VCaP (cell line): Measurements from ENCODE around the gene NGLY1.

ENCODE experiments used
- H3K27ac ChIP-seq: fragments of 450-650 bp; 2 replicates; pipeline ENCODE4 v1.5.1; 2017
- TF ChIP-seq, protein P1 (sequence below): fragments of 450-650 bp; conservative IDR thresholded peaks from 2 replicates; pipeline ENCODE4 v1.5.1; 2017; ENCODE audit warnings: mild to moderate bottlenecking, moderate library complexity

NGLY1 gene

DNA sequence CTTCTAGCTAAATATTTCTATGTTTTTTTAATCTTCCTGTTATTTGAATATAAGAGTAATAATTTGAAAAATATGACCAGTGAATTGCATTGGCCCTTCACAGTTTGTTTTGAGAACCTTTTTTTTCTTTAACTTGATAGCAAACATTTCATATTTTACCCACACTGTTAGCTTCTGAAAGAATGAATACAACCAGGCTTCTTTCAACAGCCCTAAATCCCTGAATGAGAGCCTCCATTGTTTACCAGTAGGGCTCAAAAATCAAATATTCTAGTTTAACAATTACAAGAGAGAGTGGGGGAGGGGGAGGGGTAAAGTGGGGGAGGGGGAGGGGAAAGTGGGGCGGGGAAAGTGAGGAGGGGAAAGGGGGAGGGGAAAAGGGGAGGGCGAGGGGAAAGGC lies 104.1 kb downstream of the NGLY1 start:
- no peak overlapping the region for H3K27ac ChIP-seq
- TF ChIP-seq, protein P1, sequence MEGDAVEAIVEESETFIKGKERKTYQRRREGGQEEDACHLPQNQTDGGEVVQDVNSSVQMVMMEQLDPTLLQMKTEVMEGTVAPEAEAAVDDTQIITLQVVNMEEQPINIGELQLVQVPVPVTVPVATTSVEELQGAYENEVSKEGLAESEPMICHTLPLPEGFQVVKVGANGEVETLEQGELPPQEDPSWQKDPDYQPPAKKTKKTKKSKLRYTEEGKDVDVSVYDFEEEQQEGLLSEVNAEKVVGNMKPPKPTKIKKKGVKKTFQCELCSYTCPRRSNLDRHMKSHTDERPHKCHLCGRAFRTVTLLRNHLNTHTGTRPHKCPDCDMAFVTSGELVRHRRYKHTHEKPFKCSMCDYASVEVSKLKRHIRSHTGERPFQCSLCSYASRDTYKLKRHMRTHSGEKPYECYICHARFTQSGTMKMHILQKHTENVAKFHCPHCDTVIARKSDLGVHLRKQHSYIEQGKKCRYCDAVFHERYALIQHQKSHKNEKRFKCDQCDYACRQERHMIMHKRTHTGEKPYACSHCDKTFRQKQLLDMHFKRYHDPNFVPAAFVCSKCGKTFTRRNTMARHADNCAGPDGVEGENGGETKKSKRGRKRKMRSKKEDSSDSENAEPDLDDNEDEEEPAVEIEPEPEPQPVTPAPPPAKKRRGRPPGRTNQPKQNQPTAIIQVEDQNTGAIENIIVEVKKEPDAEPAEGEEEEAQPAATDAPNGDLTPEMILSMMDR = no peak

DNA sequence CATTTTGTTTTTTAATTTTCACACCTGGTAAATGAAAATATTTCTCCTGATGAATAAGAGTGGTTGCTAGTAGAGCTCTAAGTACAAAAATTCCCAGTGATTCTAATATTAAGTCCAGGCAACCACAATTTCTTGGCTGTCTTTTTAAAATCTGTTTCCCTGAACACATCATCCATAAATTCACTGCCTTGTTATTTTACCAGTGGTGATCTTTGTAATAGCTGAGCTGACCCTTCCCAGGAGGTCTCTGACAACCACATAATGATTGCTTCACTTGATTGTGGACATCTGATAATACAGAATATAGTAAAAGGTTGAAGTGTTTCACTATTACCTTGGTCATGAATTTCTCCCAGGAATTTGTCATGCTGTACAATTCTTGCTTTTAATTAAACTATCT lies 104.7 kb downstream of the NGLY1 start:
- TF ChIP-seq, protein P1 = no peak

DNA sequence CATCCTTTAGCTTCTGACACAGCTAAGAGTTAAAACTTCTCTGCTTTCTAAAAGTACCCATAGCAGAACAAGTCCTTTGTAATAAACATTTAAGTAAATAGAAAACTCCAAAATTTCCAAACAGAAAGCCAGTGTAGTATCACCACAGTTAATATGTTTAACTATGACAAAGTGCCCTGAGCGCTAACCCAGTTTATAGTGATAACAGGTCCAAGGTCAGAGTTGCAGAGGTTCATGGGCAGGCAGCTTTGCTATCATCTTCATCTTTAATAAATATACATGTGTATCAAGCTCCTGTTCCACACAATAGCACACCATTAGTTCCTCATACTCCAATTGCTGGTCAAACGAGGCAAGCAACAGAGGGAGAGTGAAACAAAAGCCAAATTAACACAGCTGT lies 106.1 kb downstream of the NGLY1 start:
- TF ChIP-seq, protein P1 = no peak
- no peak overlapping the region for H3K27ac ChIP-seq

More for the DNA sequence above, 104.7 kb downstream of the NGLY1 start:
- H3K27ac ChIP-seq = no peak overlapping the region

DNA sequence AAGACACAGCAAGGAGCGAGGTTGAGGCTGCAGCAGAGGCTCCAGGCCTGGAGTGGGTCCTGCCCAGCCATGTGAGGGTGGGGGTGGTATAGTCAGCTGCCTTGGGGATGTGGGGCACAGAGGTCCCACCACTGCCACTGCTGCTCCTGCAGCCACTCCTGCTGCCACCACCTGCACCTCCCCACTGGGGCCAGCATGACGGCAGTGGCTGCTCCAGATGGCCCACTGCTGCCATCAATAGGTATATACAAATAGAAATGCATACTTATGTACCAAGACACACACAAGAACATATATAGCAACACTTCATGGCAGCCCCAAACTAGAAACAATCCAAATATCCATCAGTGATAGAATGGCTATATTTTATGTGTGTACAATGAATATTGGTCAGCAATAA lies 108.6 kb downstream of the NGLY1 start:
- TF ChIP-seq, protein P1 = no peak
- no peak overlapping the region for H3K27ac ChIP-seq

DNA sequence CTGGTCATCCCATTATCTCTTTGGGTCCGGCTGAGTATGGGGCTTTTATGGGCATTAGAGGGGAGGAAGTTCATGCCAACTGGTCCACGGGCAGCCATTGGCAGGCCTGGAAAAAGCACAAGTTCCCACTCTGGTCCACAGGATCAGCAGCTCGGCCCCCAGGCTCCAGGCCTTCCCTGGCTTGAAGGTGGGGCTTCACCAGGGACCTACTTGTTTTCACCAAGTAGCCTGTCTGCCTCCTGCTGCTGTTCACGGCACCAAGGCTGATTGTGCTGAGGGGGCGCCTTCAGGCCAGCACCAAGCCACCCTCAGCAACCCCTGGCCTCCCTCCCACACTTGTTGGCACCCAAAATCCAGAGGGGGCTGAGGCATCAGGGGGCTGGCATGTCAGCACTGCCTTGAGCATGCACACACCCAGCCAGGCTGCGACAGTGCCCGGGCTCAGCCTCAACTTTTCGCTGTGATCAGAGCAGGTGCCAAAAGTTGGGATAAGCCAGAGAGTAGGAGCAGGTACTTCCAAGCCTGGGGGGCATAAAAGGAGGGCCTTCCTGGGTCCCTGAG lies 109.4 kb downstream of the NGLY1 start:
- TF ChIP-seq, protein P1 = no peak

More for the DNA sequence above, 109.4 kb downstream of the NGLY1 start:
- no peak overlapping the region for H3K27ac ChIP-seq
